Caco-2 (cell line): Measurements from ENCODE around the gene SRRT. TPM values are rescaled to one million over a fixed set of nuclear protein-coding genes. Genes with fewer than 3 reads are reported as not detected.

Source experiments
- BruUV-seq: library from RNA; stranded (reverse); fragments of 400-500 nt; replicated peaks from 2 replicates; lab custom pipeline; 2021; lab: Mats Ljungman, UMichigan
- CTCF ChIA-PET: fragments of 300-600 bp; sonication (Branson Sonifier 250); formaldehyde crosslinking; loops from one replicate; lab custom pipeline; 2022; ENCODE audit warnings: antibody characterized with exemption; lab: Charles Lee
- POLR2A ChIA-PET: fragments of 300-600 bp; sonication (Branson Sonifier 250); formaldehyde crosslinking; loops from one replicate; lab custom pipeline; 2022; ENCODE audit warnings: antibody characterized with exemption; lab: Charles Lee
- DNase-seq, 2 experiments: peaks; one replicate each; pipeline versions ENCODE4 v3.0.0 to v3.0.0-alpha.2; 2020 to 2022
- H3K27me3 ChIP-seq: replicated peaks from 2 replicates; pipeline ENCODE4 v1.6.0; 2011; ENCODE audit warnings: low read length; ENCODE audit not compliant: control insufficient read depth, insufficient read depth
- H3K36me3 ChIP-seq: 2 replicates; pipeline ENCODE4 v1.5.1; 2011; ENCODE audit warnings: low read length; ENCODE audit not compliant: control insufficient read depth, insufficient read depth
- H3K4me1 ChIP-seq: fragments of 250-450 bp; sonication (Bioruptor Pico); 2 replicates; pipeline ENCODE4 v1.5.1; 2020; ENCODE audit warnings: mild to moderate bottlenecking
- H3K4me3 ChIP-seq: 2 replicates; pipeline ENCODE4 v1.5.1; 2011; ENCODE audit warnings: low read depth, mild to moderate bottlenecking, control low read depth, low read length
- H3K9me3 ChIP-seq: fragments of 250-450 bp; sonication (Bioruptor Pico); 2 replicates; pipeline ENCODE4 v1.5.1; 2020; ENCODE audit warnings: mild to moderate bottlenecking, moderate library complexity
- H3K27ac Mint-ChIP-seq: one replicate; pipeline ENCODE4 v1.8.0; 2022; ENCODE audit warnings: mixed read lengths; ENCODE audit not compliant: unreplicated experiment
- H3K27me3 Mint-ChIP-seq: one replicate; pipeline ENCODE4 v1.8.0; 2022; ENCODE audit warnings: mixed read lengths; ENCODE audit not compliant: insufficient read depth, unreplicated experiment
- H3K36me3 Mint-ChIP-seq: one replicate; pipeline ENCODE4 v1.8.0; 2022; ENCODE audit warnings: mild to moderate bottlenecking, mixed read lengths; ENCODE audit not compliant: insufficient read depth, unreplicated experiment
- H3K4me1 Mint-ChIP-seq: one replicate; pipeline ENCODE4 v1.8.0; 2022; ENCODE audit warnings: low read depth, mixed read lengths; ENCODE audit not compliant: unreplicated experiment
- H3K4me3 Mint-ChIP-seq: one replicate; pipeline ENCODE4 v1.8.0; 2022; ENCODE audit warnings: mild to moderate bottlenecking, moderate library complexity, mixed read lengths; ENCODE audit not compliant: unreplicated experiment
- H3K9me3 Mint-ChIP-seq: one replicate; pipeline ENCODE4 v1.8.0; 2022; ENCODE audit warnings: mixed read lengths; ENCODE audit not compliant: unreplicated experiment
- intact Hi-C: fragments of 100-400 bp; cut with micrococcal nuclease; formaldehyde crosslinking; loops from one replicate; pipeline ENCODE4 v1.10.0; 2022; ENCODE audit not compliant: unreplicated experiment
- total RNA-seq: library from RNA; stranded (reverse); gene quantifications from 2 replicates; pipeline ENCODE4 v1.2.3, GENCODE V29; 2022
- TF ChIP-seq, protein P1 (sequence below), 2 experiments: fragments of 200-600 bp in 1 of 2; IDR thresholded peaks; 1 replicate in 1 of 2; 2 replicates in 1 of 2; pipeline versions ENCODE4 v1.5.1 to v1.8.0; 2011 to 2022; ENCODE audit warnings: antibody characterized with exemption in 1 of 2, control low read depth in 1 of 2, inconsistent platforms in 1 of 2, low read depth in 1 of 2, low read length in 1 of 2, mild to moderate bottlenecking in 1 of 2, moderate library complexity in 1 of 2; ENCODE audit not compliant: insufficient read depth in 1 of 2, severe bottlenecking in 1 of 2, unreplicated experiment in 1 of 2

The SRRT gene
- total RNA-seq, 1 experiment from 2014 or later, result 211 TPM

DNA sequence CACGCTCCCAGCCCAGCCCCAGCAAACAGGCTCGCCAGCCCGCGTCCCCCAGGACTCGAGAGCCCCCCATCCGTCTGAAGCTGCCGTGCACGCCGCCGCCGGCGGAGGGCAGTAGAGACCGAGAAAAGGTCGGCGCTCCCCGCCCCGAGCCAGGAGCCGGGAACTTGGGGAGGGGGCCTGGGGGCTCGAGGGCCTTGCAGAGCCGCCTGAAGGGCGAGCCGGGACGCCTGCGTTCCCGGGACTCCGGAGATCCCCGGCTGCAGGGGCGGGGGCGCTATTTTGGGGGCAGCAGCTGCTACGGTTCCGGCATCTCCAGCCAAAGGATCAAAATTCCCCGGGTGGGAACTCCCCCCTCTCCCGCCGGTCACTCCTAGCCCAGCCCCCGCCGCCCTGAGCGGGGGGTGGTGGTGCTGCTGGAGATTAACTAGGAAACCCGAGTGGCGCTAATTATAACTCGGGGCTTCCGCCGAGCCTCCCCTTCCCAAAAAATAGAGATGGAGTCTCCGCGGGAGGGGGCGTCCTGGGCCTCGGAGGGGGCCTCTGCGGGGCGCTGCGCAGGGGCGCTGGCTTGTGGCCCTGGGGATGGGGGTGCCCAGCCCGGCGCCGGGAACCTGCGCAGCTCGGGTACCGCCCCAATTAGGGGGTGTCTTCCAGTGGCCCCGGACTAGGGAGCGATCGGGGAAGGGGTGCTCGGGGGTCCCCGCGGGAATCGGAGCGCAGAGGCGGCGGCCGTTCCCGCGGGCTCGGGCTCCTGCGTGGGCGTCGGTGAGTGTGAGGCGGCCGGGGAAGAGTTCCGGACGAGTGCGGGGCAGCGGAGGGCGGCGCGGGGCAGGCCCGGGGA lies 20.2 kb downstream of the SRRT start:
- ChIA-PET POLR2A (interaction anchor here (0.7 to 1.4 kb wide), 2 partner anchors 71 to 120 kb away, joined by 3 to 4 read pairs; no protein-coding TSS in a partner anchor), CTCF (interaction anchor here (0.5 to 1.6 kb wide), 4 partner anchors 68 to 182 kb away, joined by 5 to 10 read pairs (median 8); partner anchors contain the start of gene EPHB4)
- Mint-ChIP-seq H3K4me1 (peaks cover 42% of the 10 kb centered on the region), H3K27me3 (no peaks in the 10 kb centered on the region), H3K36me3 (peaks cover 14% of the 10 kb centered on the region), H3K9me3 (no peaks in the 10 kb centered on the region), H3K27ac (no peak overlapping the region), H3K4me3 (peak overlapping the region; percentile 100)
- no peaks in the 10 kb centered on the region for H3K36me3 ChIP-seq
- intact Hi-C loops, result loop anchor here (1.0 to 5.0 kb wide), 2 partner anchors 71 to 182 kb away; no protein-coding TSS in a partner anchor
- peaks cover 28% of the 10 kb centered on the region for H3K4me1 ChIP-seq
- peak overlapping the region; percentile 50 for H3K4me3 ChIP-seq
- TF ChIP-seq, protein P1, sequence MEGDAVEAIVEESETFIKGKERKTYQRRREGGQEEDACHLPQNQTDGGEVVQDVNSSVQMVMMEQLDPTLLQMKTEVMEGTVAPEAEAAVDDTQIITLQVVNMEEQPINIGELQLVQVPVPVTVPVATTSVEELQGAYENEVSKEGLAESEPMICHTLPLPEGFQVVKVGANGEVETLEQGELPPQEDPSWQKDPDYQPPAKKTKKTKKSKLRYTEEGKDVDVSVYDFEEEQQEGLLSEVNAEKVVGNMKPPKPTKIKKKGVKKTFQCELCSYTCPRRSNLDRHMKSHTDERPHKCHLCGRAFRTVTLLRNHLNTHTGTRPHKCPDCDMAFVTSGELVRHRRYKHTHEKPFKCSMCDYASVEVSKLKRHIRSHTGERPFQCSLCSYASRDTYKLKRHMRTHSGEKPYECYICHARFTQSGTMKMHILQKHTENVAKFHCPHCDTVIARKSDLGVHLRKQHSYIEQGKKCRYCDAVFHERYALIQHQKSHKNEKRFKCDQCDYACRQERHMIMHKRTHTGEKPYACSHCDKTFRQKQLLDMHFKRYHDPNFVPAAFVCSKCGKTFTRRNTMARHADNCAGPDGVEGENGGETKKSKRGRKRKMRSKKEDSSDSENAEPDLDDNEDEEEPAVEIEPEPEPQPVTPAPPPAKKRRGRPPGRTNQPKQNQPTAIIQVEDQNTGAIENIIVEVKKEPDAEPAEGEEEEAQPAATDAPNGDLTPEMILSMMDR (IDR thresholded peaks at IDR 0.05; ENCODE audit: insufficient read depth in 1 of 2, low read depth in 1 of 2, low read length in 1 of 2, severe bottlenecking in 1 of 2, unreplicated experiment in 1 of 2), result peak; percentile 95 to 96
- TSS peak; percentile 61 for BruUV-seq
- no peaks in the 10 kb centered on the region for H3K9me3 ChIP-seq
- DNase-seq, result peak; percentile 64 to 86
- no peaks in the 10 kb centered on the region for H3K27me3 ChIP-seq

DNA sequence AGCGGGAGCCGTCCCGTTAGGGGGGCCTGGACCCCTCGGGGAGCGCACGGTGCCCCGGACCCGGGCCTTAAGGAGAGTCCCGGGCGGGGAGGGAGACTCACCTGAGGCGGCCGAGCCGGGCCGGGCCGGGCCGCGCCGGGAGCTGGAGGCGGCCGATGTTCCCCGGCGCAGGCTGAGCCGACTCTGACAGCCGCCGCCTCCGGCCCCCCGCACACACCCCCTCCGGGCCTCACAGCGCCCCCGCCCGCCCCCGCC lies 20.7 kb downstream of the SRRT start, which contains the start of gene ACHE:
Gene ACHE, minus strand, starts transcription at position 188 of the 255 bp plus-strand sequence. CDS start 1,656 bp downstream, outside the sequence.
- BruUV-seq, result no TSS peak
- CTCF ChIA-PET, result interaction anchor here (0.5 to 0.7 kb wide), 2 partner anchors 68 to 70 kb away, joined by 5 to 10 read pairs; partner anchors contain the start of gene EPHB4

More for the DNA sequence above, 20.7 kb downstream of the SRRT start, which contains the start of gene ACHE:
- Mint-ChIP-seq H3K4me3 (peak within 1 kb of the TSS; percentile 100), H3K9me3 (no peaks in the 10 kb centered on the region), H3K4me1 (peaks cover 38% of the 10 kb centered on the region), H3K27ac (peak within 1 kb of the TSS; percentile 86), H3K27me3 (no peaks in the 10 kb centered on the region), H3K36me3 (peaks cover 10% of the 10 kb centered on the region)
- POLR2A ChIA-PET, result interaction anchor here (0.6 to 1.4 kb wide), 3 partner anchors 70 to 189 kb away, joined by 3 to 4 read pairs (median 4); no protein-coding TSS in a partner anchor
- H3K4me3 ChIP-seq, result peak within 1 kb of the TSS; percentile 50
- no peaks in the 10 kb centered on the region for H3K27me3 ChIP-seq
- TF ChIP-seq, protein P1 (IDR thresholded peaks at IDR 0.05; ENCODE audit: insufficient read depth in 1 of 2, low read depth in 1 of 2, low read length in 1 of 2, severe bottlenecking in 1 of 2, unreplicated experiment in 1 of 2), result no peak
- peaks cover 27% of the 10 kb centered on the region for H3K4me1 ChIP-seq
- DNase-seq, result no peak
- no peaks in the 10 kb centered on the region for H3K36me3 ChIP-seq
- intact Hi-C loops, result loop anchor here (1.0 to 5.0 kb wide), 2 partner anchors 71 to 182 kb away; no protein-coding TSS in a partner anchor
- H3K9me3 ChIP-seq, result no peaks in the 10 kb centered on the region
